NCI-H526 (cell line): ENCODE measurements around the gene CFP.
A peak's percentile ranks its signal among the peaks of the same experiment; 100 is the strongest.

Source experiments
- DNase-seq, 2 experiments: peaks; one replicate each; lab custom pipeline; 2025; lab: John Stamatoyannopoulos, UW

CFP gene

DNA sequence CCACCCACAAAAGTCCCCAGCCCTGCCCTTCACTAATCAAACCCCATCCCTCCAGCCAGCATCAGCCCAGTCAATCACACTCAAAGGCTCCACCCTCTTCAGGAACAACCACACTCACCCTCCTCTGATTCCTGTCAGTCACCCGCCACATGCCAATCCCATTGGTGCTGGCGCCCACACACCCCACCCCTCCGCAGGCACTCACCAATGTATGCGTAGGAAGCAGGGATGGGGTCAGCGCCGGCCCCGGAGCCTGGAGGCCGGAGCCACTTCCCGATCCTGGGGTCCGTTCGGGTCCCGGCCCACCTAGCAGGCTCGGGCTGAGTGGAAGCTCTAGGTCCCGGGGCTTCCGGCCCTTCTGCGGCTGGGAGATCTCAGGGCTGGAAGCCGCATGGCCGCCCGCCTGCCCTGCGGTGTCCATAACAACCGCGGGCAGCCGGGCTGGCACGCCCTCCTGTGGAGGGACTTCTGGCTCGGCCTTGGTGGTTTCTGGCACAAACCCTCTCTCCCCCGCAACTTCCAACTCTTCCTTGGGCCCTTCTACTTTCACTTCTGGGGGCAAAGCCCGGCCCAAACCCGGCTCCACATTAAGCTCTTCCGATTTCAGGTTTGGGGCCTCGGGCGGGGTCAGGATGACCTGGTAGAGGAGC is 7.9 kb upstream of the CFP start:
- no peak for DNase-seq

DNA sequence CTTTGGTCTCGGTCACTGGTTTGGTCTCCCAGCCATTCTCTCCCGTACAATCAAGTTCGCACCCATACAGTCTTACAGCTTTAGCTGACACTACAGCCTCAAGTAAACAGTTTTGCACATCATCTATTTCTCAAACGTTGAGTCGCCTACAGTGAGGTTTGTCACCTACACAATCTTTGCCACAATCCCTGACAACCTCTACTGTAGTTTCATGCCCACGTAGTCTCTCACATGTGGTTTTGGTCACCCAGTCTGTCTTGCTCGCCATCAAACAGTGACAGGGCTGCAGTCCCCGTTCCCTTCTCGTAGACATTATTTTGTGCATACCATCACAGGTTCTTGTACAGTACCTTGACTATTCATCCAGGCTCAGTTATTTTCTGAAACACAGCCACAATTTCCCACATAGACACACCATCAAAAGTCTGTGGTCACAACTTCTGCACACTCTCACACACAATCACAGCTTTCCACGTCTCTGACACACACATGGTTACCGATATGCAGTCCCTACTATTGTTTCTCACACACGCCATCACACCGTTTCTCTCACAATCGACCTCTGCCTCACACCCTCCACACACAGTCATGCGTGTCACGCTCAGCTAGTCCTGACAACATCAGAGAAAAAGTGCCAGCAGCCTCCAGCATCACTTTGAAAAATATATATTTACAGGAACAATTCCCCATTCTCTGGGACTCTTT is 5.3 kb upstream of the CFP start:
- DNase-seq, result no peak

DNA sequence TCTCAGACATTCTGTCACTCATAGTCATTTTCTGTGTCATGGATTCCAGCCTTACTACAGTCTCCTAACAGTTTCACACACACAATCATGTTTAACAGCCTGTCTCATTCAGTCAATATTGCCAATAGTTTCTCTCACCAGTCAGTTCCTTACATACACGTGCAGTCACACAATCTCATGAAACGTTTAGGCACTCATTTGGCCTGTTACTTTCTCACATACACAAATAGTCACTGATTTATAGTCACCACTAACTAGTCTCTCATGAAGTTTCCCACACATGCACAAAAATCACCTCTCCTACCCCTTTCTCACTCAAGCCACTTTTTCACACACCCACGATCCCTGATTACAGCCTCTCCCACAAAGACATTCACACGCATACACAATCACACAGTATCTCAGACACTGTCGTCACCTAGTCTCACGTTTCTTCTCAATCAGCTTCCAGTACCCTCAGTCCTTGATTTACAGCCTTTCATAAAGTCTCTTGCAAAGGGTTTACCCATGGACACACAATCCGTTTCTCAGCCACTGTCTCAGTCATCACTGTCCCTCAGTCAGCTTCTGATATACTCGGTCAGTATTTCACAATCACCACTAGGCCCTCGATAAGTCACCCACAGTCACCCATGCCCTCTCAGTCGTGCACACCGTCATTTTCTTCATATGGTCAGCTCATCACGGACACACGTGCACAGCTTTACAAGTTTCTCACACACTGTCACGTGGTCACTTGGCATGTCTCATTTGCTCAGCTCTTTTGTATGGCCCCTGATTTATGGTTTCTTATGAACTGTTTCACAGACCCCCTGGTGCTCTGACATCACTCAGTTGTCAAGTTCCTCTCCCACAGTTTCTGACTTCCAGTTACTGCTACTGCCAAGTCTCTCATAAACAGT is 4.2 kb upstream of the CFP start:
- no peak for DNase-seq

DNA sequence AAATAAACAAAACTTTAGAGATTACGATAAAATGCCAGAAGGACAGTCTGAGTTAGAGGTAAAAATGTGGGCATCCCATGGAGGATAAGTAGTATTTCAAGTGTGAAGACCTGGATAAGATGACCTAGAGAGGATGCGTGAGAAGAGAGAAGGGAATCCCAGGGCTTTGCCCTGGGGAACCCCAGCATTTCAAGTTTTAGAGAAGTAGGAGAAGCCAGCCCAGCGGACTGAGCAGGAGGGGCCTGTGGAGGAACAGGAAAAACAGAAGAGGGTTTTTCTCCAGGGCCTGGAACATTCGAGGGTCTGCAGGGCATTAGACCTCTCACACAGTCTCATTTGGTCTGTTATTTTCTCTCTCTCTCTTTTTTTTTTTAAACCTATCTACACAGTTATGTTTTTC is 2.9 kb upstream of the CFP start:
- DNase-seq, result no peak

DNA sequence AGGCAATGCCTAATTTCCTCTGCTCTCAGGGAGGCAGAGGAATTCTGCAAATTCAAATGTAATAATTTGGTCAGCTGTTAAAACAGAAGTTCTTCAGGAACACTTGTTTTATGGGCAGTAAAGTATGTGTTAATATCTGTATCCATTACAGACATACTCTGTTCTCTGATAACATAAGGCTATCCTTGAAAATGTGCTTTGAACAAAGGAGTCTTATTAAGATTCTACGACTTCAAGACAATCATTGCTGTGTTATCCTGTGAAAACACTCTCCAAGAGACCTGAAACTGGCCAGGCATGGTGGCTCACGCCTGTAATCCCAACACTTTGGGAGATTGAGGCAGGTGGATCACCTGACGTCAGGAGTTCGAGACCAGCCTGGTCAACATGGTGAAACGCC is 1.9 kb upstream of the CFP start:
- DNase-seq, result no peak

DNA sequence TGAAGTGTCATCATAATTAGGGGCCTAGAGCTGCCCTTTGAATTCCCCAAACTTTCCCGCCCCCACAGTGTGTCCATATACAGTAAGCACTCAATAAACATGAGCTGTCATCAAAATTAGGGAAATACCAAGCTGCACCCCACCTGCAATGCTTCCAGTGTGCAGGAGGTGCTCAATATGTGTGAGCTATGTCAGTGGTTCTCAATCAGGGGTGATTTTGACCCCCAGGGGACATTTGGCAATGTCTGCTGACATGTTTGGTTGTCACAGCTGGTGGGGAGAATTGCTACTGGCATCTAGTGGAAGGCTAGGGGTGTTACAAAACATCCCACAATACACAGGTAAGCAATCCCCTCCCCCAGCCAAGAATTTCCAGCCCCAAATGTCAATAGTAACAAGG is 748 bp downstream of the CFP start:
- peak in 1 of 2 experiments; percentile 17 for DNase-seq

DNA sequence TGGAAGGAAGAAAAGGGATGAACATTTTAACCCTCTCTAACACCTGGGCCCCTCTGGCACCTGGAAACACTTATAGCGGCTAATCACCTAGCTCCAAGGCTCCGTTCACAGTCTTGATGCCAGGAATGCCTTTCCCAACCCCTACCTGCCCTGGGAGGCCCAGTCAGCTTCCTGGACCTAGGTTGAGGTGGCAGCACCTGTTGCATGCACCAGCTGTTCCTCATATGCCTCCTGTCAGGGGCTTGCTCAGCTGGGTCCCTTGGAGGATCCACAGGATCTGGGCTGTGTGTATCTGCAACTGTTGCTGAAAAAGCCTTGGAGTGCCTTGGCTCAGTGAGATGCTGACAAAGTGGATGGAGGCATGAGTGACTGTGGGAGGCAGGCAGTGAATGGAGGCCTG is 4.4 kb downstream of the CFP start:
- no peak for DNase-seq

DNA sequence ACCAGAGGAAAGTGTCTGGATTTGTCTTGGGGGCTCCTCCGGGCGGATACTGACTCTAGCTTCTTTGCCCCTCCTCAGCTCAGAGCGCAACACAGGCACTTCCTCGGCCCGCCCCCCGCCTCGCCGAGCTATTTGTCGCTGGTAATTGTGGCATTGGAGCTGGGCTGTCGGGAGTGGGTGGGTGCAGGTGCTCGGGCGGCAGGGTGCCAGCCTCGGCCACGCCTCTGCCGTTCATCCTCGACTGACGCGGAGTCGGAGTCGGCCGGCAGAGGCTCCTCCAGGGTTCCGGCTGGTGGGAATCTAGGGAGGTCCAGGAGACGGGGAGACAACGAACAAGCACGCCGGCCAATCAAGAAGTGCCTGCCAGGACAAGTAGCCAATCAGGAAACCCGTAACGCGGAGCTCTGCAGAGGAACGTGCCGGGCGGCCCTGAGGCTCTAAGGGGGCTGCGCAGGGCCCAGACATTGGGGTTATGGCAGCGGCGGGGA is 6.1 kb downstream of the CFP start:
- DNase-seq, result peak; percentile 84 to 92

DNA sequence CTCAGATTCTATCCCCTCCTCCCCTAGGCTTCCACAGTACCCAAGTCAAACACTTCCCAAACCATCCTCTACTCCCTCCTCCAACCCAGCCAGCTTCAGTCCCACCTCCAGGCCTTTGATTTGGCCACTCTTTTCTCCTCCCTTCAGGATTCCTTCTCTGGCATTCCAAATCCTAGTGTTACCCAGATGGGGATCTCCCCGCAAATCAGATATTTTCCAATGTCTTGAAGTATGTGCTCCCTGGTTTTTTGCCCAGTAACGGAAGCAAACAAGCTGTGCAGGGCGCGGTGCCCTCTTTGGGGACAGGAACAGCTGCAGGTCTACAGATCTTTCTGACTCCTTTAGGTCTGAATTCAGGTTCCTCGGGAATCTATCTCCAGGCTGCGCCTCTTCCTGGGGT is 7.9 kb downstream of the CFP start:
- DNase-seq, result no peak

DNA sequence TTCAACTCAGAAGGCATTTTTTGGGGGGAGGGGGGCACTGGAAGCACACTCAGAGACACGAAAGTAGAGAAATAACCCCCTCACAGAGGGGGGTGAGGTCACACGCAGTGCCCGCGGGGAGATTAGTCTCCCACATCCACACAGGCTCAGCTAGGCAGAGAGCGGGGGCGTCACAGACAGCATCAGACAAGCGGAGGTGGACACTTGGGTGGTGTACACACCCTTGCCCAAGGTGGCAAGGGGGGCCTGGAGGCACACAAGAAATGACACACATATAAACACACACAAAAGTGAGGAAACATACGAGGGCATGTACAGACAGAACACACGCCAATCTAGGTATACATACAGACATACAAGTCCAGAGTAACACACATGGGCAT is 9.4 kb downstream of the CFP start:
- DNase-seq, result no peak

DNA sequence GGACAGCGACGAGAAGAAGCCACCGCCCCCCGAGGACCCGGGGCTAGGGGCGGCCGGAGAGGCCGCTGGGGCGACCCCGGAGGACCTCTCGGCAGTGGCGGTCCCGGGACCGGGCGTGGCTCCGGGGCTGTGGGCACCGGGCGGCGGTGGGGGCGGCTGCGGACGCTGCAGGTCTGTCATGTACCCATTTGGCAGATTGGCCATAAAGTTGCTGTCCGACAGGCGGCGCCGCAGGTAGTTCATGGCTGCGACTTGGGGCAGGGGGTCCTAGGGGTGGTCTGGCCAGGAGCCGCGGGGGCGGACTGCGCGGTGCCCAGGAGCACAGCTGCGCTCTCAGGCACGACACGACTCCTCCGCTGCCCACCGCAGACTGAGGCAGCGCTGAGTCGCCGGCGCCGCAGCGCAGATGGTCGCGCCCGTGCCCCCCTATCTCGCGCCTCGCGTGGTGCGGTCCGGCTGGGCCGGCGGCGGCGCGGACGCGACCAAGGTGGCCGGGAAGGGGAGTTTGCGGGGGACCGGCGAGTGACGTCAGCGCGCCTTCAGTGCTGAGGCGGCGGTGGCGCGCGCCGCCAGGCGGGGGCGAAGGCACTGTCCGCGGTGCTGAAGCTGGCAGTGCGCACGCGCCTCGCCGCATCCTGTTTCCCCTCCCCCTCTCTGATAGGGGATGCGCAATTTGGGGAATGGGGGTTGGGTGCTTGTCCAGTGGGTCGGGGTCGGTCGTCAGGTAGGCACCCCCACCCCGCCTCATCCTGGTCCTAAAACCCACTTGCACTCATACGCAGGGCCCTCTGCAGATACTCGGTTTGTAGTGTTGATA is 10.0 kb downstream of the CFP start, which contains the start of gene SYN1:
Gene SYN1, minus strand, starts transcription at position 372 of the 817 bp plus-strand sequence. Its CDS starts 129 bp downstream, at position 243.
- peak; percentile 51 to 89 for DNase-seq

DNA sequence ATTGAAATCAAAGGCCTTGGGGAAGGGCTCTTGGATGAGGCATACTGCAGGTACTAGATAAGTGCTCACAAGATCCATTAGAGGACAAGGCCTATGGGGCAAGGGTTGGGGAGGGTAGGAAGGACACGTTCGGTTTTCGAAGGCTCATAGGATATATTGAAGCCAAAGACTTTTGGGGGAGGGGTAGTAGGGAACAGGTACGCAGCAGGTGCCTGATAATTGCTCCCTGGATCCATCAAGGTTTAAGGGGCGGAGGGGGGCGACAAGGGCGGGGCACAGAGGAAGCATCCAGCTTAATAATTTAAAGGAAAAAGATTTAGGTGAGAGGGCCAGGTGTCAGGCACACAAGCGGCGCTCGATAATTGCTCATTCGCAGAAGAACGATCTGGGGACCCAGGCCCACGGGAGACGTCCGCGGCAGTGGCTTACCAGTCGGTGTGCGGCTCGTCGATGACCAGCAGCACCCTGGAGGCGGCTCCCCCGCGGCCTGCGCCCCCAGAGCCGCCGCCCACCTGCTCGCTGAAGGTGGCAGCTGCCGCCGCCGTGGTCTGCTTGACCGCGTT is 10.7 kb downstream of the CFP start:
- no peak for DNase-seq

DNA sequence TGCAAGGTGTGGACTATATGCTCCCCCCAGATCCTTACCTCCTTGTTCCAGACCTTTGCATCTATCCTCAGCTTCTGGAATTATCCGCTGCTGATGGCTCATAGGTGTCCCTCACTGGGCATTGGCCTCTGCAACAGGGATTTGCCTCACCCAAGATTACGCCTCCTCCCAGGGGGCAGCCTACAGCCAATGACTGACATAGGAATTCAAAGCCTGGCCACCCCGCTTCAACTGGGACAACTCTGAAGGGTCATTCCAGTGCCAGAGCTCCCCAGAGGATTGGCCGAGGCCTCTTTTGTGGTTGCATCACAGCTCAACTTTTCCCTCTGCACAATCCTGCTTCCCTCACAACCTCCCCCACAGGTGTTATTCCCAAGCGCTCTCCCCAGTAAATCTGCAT is 15.1 kb downstream of the CFP start:
- DNase-seq, result no peak

DNA sequence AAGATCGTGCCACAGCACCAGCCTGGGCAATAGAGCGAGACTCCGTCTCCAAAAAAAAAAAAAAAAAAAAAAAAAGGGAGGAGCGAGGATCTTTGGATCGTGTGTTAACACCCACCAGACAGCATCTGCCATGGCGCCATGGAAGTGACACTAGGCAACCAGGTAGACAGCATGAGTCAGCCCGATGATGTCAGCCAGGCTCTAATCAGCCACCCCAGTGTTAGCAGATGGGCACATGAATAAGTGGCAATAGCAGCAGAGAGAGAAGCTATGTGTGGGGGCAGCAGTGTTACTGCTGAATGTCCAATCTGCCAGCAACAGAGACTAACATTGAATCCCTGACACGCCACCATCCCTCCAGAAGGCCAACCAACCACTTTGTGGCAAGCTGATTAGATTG is 16.6 kb downstream of the CFP start:
- no peak for DNase-seq

DNA sequence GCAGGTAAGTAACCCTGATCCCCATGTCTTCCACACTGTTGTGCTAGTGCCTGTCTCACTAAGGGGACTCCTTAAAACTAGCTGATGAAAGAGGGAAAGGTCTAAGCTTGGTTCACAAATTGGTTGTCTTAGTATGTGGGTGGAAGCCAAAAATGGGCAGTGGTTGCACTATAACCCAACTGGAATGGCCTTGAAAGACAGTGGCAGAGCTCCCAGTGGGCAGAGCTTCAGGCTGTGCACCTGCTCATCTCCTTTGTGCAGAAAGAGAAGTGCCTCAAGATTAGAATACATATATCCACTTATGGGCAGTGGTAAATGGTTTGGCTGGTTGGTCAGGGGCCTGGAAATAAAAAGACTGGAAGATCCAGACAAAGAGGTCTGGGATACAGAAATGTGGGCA is 17.3 kb downstream of the CFP start:
- no peak for DNase-seq

DNA sequence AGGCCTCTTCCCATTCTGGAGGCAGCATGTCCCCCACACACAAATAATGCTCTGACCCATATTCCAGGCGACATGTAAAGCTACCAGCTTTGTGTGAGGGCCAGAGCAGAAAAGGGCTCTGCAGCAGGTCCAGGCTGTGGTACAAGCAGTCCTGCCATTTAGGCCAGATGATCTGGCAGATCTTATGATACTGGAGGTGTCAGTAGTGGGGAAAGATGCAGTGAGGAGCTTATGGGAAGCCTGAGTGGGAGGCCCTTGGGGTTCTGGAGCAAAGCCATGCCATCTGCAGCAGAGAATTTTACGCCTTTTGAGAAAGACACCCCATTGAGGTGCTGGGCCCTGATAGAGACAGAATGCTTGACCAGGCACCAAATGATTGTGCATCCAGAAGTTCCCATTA is 17.8 kb downstream of the CFP start:
- DNase-seq, result no peak

DNA sequence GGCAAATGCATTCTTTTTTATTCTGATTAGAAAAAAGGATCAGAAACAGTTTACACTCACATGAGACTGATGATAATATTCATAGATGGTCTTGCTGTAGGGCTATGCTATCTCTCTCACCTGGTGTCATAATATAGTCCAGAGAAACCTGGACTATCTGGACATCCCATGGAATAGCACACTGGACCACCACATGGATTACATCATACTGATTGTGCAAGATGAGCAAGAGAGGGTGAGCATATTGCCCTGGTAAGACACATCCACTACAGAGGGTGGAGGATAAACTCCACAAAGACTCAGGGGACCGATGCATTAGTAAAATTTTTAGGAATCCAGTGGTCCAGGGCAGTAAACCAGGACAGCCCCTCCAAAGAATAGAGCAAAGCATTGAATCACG is 18.2 kb downstream of the CFP start:
- DNase-seq, result no peak

DNA sequence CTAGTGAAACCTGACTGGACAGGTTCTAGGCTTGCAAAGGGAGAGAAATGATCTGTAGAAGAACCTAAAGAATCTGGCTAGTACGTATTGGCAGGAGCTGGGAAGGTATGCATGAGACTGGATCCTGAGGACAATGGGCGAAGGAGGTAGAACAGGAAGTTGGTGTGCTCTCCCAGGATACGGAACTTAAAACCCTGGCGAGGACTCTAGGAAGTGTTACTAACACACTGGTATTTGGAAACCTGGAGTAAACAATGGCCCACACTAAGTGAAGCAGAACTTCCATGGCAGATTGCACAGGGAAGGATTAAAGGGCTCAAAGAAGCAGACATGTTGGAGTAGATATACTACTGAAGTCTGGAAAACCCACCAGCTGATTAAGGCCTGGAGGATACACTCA is 19.2 kb downstream of the CFP start:
- no peak for DNase-seq

DNA sequence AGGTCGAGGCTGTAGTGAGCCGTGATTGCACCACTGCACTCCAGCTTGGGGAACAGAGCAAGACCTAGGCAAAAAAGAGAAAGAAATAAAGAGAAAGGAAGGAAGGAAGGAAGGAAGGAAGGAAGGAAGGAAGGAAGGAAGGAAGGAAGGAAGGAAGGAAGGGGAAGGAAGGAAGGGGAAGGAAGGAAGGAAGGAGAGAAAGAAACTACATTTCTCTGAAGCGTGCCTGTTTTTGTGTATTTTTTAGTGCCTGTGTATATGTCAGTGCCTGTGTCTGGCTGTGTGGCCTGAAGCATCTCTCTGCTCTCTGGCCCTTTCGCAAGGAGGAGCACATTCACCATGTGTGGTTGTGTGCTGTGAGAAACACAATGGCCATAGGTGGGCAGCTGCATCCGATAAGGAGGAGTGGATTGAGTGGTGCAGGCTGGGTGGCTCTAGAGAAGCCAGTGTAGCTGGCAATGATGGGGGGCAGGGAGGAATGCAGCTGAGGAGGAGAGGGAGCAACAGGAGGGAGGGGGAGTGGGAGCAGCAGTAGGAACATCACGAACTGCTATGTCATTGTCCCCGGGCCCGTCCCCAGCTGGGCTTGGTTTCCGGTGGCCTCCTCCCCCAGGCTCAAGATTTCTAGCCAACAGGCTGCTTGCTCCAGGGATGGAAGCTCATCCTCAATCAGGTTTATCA is 21.5 kb downstream of the CFP start:
- DNase-seq, result no peak

DNA sequence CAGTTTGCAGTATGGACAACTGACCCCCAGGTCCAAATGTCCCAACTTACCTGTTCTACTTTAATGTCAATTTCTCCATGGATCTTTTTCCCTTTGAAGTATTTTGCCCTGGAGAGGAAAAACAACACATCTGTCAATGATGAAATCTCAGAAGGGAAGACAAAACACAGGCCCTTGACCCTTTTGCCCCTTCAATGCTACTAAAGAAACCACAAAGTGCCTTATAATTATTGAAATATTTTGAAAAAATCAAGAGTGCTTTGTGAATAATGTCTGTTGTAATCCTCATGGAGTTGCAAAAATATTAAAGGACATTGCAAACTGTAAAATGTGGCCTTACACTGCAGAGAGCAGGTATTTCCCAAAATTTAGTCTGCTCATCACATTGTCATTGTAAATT is 22.6 kb downstream of the CFP start:
- no peak for DNase-seq

DNA sequence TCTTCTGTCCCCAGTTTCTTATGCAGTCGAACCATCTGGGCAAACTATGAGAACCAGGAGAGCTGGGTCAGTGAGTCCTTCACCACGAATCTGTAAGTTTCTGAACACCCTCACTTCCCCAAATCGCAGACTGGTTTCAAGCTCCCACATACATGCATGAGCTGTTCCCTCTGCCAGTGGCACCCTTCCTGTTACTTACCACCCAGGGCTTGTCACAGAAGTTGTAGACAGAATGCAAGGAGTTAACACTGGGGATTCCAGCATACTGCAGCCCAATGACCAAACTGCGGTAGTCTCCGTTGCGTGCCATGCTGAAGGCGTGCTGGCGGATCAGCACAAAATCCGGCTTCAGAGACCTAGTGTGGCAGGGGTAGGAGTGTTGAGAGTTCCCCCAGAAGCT is 24.7 kb downstream of the CFP start:
- no peak for DNase-seq
